HG03520 (cell line): Measurements from ENCODE around the gene CCDC148.

Source experiments
- ATAC-seq: cut with Tn5 transposase; IDR thresholded peaks from one replicate; pipeline ENCODE4 v1.9.1; 2021; ENCODE audit warnings: mild to moderate bottlenecking, moderate library complexity; ENCODE audit not compliant: unreplicated experiment

Gene CCDC148

GRCh38 chr2:158221063-158222020 lies 235.2 kb downstream of the CCDC148 start:
- no peak for ATAC-seq

GRCh38 chr2:158217593-158217992 lies 239.0 kb downstream of the CCDC148 start:
- ATAC-seq: no peak

- peak; percentile 93 for ATAC-seq
Observed at GRCh38 chr2:158214431-158214830, 242.1 kb downstream of the CCDC148 start.

GRCh38 chr2:158213773-158214172 lies 242.8 kb downstream of the CCDC148 start:
- ATAC-seq: no peak

GRCh38 chr2:158212301-158212700 lies 244.3 kb downstream of the CCDC148 start:
- no peak for ATAC-seq

- no peak for ATAC-seq
Observed at GRCh38 chr2:158211502-158211901, 245.1 kb downstream of the CCDC148 start.

- no peak for ATAC-seq
Observed at GRCh38 chr2:158207354-158207753, 249.2 kb downstream of the CCDC148 start.

- ATAC-seq: no peak
Observed at GRCh38 chr2:158205215-158205614, 251.3 kb downstream of the CCDC148 start.

- no peak for ATAC-seq
Observed at GRCh38 chr2:158204741-158205165, 251.8 kb downstream of the CCDC148 start.

- no peak for ATAC-seq
Observed at GRCh38 chr2:158202161-158202815, 254.3 kb downstream of the CCDC148 start.

GRCh38 chr2:158199928-158200650 lies 256.5 kb downstream of the CCDC148 start:
- no peak for ATAC-seq

GRCh38 chr2:158197940-158198339 lies 258.6 kb downstream of the CCDC148 start:
- ATAC-seq: no peak

- no peak for ATAC-seq
Observed at GRCh38 chr2:158194229-158194628, 262.3 kb downstream of the CCDC148 start.

GRCh38 chr2:158192515-158193443 lies 263.8 kb downstream of the CCDC148 start:
- no peak for ATAC-seq

GRCh38 chr2:158191076-158191895 lies 265.3 kb downstream of the CCDC148 start:
- peak; percentile 83 for ATAC-seq

GRCh38 chr2:158189526-158189925 lies 267.0 kb downstream of the CCDC148 start:
- ATAC-seq: peak; percentile 58

GRCh38 chr2:158187908-158188307 lies 268.6 kb downstream of the CCDC148 start:
- ATAC-seq: no peak

GRCh38 chr2:158184556-158185343 lies 271.8 kb downstream of the CCDC148 start:
- no peak for ATAC-seq

GRCh38 chr2:158184001-158184400 lies 272.6 kb downstream of the CCDC148 start:
- ATAC-seq: no peak
